GM23248 (cell line): Measurements from ENCODE around the gene NR1D2.

Experiments used
- EZH2 ChIP-seq: fragments of 200-600 bp; sonication (generic); IDR thresholded peaks from 2 replicates; pipeline ENCODE4 v1.6.1; 2018; ENCODE audit warnings: antibody characterized with exemption, mild to moderate bottlenecking; ENCODE audit not compliant: insufficient read depth, poor library complexity, severe bottlenecking
- EZH2phosphoT487 ChIP-seq: fragments of 200-600 bp; sonication (generic); IDR thresholded peaks from 2 replicates; pipeline ENCODE4 v1.6.1; 2018; ENCODE audit warnings: antibody characterized with exemption, moderate library complexity, mild to moderate bottlenecking, low read depth; ENCODE audit not compliant: insufficient read depth

- no peak for TF ChIP-seq EZH2
- no peak for TF ChIP-seq EZH2phosphoT487
Observed at GRCh38 chr3:23954144-23954543, 9.1 kb downstream of the NR1D2 start.
